Inflammatory macrophage treated with lipopolysaccharide for 4 hours (primary cell): ENCODE data around the gene C10orf67.
"Not testable (repeated sequence)": the region's sequence is repeated elsewhere in the genome, so short reads cannot be mapped to it uniquely, and the experiment has no call there.

Experiments
- DNase-seq: peaks from one replicate; pipeline ENCODE4 v3.0.0-alpha.2; 2020

Gene C10orf67

DNA sequence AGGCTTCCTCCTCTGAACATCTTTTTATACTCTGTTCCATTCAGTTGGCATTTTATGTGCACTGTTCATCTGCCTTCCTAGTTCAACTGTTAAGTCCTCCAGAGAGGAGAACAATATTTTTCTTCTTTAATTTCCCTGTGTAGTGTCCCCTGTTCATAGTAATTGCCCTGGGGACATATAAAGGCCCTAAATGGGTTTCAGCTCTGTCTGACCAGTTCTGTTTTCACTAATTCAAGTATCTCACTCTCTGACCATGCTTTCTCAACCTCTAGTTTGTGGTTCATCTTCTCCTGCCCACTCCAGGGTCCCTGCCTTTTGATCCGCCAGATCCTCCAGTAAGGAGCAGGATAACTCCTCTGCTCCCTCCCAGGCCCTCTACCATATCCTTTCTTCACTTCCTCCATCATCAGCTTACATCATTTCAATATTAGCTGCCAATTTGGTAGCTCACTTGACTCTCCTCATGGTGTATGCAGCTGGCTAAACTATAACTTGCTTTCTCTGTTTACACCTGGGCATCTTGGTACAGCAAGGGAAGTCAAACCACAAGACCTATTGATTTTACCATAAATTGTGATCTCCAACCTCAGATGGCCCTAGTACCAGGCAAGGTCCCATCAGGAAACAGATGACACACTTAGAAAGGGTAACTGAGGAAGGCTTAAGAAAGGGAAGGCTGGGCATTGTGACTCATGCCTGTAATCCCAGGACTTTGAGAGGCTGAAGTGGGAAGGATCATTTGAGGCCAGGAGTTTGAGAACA lies 17.7 kb upstream of the C10orf67 start:
- DNase-seq, result no peak

DNA sequence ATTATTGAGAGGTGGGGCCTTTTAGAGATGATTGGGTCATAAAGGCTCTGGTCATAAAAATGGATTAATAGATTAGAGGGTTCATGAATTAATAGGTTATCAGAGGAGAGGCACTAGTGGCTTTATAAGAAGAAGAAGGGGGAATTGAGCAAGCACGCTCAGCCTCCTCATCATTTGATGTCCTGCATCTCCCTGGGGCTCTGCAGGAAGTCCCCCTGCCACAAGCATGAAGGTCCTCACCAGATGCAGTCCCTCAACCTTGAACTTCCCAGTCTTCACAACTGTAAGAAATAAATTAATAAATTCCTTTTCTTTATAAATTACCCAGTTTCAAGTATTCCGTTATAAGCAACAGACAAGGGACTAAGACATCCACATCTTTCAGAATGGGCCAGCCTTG lies 17.1 kb upstream of the C10orf67 start:
- DNase-seq, result no peak

DNA sequence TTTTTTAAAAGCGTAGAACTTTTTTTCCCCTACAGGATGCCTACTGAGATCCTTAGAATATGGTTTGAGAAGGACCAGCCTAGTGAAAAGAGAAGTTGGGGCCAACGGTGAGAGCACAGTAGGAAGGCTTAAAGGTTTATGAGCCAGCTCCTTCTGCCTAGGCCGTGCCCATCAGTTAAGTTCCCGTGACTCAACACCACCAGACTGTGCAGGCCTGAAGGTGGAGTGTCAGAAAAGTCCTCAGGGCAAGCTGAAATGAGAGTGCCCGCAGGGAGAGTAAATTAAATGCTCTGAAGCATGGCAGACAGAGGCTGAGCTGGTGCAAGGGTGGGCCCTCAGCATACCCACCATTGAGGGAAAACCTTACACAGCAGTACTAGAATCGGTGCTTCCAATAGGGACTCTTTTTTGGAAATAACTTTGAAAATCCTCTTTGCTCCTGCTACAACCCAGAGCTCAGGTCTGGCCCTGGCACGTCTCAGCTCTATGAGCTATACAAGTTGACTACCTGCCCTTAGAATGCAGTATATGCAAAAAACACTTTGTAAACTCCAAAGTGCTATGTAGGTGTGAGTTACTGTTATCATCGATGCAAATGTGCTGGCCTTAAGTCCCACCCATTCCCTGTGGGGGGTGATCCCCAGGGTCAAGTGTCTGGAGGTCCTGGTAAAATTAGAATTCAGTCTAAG lies 15.2 kb upstream of the C10orf67 start:
- no peak for DNase-seq

DNA sequence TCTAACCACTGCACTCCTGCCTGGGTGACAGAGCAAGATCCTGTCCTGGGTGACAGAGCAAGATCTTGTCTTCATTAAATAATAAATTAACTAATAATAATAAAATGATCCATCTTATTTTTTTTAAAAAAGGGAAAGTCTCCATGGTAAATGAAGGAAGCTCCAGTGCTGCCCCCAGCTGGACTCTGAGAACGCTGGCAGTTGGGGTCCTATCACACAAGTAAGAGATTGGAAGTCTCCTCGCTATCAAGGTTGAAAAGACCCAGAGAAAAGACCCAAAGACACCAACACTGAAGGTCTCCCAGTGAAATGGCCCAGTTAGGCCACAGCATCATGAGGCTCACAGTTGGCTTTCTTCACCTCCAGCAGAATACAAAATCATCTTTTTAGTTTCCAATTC lies 13.8 kb upstream of the C10orf67 start:
- DNase-seq, result no peak

DNA sequence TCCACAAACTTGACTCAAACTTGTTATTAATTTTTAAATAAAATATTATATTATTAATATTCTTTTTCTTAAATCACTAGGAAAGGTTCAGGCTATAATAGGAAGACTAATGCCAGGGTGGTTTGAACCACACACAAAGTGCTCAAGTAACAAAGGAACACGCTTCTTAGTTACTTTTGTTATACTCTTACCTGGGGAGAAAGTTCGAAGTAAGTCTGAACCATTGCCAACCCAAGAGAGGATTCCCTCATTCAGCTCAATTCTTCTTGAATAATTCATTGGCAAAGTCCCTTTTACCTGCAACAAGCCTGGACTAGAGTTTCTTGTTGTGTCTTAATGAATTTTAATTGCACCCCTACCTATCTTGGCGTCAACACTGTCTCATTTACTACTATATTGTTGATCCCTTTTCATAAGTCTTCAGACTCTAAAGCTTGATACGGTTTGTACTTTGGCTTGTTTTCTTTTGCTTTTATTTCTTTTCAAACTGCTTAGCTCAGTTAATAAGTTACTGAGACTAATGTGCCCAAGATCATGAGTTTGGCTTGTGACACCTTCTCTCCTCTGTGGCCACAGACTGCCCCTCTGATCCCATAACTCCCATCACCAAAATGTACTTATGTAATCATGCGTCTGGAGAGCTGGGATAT lies 10.2 kb upstream of the C10orf67 start:
- DNase-seq, result no peak

DNA sequence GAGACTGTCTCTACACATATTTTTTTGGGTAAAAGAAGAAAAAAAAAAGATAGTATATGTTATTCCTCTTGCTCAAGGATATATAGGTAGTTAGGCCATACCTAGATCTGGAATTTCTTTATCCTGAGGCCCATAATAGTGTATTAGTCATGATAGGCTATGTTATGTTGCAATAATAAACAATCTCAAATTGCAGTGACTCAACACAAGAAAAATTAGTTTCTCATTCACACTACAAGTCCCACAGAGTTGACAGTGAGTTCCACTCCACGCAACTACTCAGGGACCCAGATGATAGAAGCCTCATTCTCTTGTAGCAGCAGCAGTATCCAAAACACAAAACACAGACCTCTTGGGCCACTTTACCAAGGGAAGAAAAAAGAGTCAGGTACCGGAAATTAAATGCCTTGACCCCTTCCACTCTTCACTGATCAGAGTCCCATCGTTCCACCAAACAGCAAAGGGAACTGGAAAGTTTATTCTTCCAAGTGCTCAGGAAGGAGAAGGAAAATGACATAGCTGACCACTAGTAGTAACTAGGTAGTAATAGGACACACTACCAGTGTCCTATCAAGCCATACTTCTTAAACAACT lies 7.4 kb upstream of the C10orf67 start:
- peak; percentile 73 for DNase-seq

DNA sequence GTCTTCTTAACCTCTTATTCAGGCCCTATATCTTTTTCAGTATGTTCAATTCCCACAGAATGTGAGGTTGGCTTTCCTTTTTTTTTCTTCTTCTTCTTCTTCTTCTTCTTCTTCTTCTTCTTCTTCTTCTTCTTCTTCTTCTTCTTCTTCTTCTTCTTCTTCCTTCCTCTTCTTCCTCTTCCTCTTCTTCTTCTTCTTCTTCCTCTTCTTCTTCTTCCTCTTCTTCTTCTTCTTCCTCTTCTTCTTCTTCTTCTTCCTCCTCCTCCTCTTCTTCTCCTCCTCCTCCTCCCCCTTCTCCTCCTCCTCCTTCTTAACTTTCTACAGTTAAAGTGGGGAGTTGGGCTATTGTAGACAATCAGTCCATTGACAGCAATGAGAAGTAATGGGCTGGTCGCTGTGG lies 6.1 kb upstream of the C10orf67 start:
- not testable (repeated sequence) for DNase-seq

DNA sequence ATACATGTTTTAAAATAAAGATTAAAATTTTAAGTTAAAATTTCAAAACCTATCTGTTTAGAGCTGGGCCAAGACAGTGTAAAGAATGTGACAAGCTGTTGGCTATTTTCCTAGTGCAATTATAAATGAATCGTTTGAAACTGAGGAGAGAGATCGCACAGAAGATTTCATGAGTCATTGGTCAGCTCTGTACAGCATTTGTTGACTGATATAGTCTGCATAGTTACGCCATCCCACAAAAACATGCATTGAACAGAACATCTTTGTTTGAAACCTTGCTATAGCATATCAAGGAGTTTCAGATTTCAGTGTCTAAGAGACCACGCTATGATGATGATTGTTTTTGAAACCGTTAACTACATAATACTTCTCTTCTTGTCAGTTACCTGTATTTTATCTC lies 1.3 kb upstream of the C10orf67 start:
- DNase-seq, result no peak

DNA sequence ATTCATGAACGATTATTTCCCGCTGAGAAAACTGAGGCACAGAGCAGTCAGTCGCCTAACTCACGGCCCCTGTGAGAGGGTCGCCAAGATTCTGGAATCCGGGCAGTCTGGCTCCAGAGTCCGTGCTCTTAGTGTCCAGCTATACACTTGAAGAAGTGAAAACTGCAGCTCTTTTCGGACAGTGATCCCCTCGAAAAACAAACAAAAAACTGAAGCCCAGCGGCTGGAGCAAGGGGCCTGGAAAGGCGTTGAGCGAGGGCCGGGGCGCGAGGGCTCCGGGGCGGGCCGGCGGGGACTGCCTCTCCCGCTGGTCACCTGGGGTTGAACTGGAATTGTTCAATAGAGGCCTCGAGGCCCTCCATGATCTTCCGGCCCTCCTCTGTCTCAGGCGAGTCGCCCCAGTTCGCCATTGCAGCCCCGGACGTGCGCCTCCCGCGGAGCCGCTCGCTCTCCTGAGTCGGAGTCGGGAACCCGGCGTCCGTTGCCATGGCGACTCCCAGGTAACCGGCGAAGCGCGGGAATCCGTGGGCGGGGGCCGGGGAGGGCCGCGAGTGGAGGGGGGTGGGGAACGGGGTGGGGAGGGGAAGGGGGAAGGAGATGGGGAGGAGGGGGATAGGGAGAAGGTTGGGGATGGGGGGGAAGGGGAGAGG lies 881 bp downstream of the C10orf67 start:
- DNase-seq, result no peak

DNA sequence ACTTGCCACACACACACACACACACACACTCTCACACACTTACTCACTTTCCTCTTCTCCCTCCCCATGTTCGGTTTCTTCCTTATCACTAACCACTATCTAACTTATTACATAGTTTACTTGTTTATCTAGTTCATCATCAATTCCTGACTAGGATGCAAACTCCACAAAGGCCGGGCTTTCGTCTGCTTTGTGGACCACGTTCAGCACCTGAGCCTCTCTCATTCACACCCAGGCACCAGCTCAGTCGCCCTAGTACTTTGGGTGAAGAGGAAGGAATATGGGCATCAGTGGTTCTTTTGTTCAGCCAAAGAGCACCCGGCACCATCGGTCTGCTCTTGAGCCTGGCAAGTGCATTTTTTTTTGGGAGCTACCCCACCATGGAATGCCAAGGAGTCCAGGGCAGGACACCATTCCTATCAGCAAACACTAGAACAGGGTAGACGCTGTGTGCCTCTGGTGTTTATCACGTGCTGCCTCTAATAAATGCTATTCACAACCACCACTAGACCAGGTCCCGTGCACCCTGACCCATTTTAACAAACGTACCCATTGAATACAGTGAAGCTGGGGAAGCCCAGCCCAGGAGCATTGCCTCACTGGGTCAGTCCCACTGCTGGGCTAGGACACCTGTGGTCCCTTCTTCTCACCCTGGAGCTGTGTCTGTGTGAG lies 2.2 kb downstream of the C10orf67 start:
- DNase-seq, result no peak

DNA sequence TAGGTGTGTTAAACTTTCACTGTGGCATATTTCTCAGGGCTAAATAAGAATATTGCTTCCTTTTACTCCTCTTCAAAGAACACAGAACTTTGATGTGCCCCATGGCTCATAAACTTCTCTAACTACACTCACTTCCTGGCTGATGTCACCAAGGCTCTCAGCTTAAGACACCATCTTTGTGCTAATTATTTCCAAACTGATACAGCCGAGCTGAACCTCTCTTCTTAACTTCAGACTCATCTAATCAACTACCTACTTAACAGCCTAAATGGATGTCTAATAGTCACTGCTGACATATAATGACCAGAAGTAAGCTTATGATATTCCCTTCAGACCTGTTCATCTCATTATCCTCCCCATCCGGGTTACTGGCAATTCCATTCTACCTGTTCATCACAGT lies 3.6 kb downstream of the C10orf67 start:
- peak; percentile 71 for DNase-seq

DNA sequence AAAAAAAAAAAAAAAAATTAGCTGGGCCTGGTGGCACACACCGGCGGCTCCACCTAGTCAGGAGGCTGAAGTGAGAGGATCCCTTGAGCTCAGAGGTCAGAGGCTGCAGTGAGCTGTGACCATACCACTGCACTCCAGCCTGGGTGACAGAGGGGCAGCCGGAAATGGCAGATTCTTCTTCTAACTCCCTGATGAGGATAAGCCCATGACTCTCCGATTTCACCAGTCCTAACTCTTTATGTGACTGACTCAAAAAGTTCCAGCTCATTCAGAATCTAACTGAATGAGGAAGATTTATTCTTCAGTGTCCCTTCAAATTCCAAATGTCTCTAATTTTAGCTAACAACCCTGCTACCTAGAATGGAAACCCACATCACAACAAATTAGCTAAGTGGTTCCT lies 4.2 kb downstream of the C10orf67 start:
- DNase-seq, result no peak

DNA sequence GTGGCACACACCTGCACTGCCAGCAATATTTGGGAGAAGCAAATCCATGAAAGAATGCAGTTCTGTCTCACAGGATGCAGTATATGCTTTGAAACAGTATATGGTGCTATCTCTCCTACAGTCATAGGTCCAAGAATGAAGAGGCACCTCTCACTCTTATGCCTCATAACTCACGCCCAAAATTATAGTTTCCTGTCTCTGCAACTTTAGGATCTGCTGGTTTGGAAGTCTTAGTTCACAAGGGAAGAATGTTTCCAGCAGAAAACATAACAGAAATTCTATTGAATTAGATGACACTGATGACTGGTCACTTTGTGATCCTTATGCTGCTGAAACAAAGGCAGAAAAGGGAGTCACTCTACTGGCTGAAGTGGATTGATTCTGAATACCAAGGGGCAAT lies 5.7 kb downstream of the C10orf67 start:
- DNase-seq, result no peak

DNA sequence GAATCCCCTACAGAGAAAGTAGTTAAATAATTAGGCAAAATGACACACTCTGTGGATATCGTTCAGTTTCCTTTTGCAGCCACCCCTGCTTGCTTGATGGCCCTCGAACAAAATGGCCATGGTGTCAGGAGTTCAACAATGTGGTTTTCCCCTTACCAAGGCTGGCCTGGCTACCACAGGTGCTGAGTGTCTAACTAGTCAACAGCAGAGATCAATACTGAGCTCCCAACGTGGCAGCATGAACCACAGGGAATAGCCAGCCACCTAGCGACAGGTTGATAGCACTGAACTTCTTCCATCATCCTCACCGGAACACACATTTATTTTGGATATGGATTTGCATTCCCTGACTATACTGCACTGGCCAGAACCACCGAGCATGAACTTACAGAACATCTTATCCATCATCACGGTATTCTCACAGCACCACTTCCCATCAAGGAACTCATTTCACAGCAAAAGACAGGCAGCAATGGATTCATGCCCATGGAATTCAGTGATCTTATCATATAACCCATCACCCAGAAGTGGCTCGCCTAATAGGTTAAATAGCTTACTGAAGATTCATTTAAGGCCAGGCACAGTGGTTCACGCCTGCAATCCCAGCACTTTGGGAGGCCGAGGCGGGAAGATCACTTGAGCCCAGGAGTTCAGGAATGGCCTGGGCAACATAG lies 6.3 kb downstream of the C10orf67 start:
- DNase-seq, result no peak

DNA sequence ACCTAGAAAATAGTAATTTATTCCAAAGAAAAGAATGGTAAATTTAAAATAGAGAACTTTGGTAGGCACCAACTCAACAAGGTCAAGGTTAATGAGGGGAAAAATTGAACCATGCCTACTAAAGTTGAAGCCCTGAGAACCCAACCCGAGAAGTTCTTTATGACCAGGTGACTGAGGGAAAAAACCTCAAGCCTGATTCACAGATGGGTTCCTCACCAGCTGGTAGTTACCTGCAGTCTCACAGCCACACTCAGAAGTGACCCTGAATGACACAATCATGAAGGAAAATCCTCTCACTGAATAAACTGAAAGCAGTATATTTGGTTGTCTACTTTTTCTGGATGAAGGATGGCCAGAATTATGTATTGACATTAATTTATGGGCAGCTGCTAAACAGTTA lies 7.0 kb downstream of the C10orf67 start:
- DNase-seq, result no peak

DNA sequence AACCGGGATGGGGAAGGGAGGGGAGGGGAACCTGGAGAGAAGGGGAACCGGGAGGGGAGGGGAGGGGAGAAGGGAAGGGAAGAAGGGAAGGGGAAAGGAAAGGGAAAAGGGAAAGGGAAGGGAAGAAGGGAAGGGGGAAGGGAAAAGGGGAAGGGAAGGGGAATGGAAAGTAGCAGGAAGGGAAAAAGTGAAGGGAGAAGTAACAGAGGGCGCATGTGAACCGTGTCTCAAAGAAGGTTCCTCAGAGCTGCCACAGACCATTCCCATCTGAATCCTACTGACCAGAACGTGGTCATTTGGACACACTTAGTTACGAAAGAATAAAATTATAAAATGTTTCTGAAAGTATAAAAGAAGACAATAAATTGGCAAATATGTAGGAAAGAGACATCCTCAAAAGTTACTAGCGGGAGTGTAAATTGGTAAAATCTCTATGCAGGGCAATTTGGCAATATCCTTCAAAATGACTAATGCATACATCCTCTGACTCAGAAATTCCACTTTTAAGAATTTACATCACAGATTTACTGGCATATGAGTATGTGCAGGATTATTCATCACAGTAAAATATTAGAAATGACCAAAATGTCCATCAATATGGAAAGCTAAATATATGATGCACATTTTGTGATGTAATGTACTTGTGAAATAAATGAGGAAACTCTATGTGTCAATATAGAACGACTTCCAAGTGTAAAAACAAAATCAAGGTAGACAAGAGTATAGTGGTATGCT lies 12.9 kb downstream of the C10orf67 start:
- DNase-seq, result peak; percentile 97

DNA sequence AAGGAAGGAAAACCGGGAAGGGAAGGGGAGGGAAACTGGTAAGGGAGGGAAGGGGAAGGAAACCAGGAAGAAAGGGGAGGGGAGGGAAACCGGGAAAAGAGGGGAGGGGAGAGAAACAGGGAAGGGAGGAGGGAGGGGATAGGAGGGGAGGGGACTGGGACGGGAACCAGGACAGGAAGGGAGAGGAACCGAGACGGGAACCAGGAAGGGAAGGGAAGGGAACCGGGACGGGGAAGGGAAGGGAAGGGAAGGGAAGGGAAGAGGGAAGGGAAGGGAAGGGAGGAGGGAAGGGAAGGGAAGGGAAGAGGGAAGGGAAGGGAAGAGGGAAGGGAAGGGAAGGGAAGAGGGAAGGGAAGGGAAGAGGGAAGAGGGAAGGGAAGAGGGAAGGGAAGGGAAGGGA lies 13.6 kb downstream of the C10orf67 start:
- DNase-seq, result no peak

DNA sequence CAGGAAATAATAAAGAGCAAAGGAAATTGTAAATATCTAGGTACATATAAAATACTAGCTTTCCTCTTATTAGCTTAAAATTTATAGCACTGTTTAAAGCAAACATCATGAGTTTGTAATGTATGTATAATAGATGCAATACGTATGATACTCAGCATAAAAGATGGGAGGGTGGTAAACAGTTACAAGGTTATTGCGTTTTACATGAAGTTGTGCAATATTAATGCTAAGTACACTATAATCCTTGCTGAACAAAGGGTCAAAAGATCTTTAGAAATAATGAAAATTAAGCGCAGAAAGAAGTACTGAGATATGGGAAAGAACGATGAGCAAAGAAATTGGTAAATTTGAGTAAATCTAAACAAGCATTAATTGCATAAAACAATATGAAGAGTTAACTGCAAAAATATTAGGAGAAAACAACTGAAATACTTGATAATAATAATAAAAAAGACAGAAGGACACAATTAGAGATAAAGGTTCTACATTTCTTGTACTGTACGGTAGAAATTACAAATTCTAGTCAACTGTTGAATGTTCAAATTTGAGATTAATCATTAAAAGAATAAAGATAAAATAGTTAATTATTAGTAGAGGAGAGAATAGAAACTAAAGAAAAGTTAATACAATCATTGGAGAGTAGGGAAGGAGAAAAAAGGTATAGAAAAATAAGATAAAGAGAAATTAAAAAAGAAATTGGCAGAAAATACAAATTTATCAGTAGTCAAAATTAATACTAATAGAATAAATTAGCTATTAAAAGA lies 17.9 kb downstream of the C10orf67 start:
- no peak for DNase-seq

DNA sequence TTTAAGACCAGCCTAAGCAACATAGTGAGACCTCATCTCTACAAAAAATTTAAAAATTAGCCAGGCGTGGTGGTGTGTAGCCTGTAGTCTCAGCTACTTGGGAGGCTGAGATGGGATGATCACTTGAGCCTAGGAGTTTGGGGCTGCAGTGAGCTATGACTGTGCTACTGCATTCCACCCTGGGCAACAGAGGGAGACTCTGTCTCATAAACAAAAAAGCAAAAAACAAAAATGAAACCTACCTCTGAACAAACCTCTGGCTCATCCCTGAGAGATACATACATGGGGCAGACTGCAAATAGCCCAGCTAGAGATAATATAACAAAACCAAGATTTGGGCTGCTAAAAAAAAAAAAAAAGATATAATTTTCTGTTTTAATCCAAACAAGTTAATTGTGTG lies 19.5 kb downstream of the C10orf67 start:
- DNase-seq, result peak; percentile 56

DNA sequence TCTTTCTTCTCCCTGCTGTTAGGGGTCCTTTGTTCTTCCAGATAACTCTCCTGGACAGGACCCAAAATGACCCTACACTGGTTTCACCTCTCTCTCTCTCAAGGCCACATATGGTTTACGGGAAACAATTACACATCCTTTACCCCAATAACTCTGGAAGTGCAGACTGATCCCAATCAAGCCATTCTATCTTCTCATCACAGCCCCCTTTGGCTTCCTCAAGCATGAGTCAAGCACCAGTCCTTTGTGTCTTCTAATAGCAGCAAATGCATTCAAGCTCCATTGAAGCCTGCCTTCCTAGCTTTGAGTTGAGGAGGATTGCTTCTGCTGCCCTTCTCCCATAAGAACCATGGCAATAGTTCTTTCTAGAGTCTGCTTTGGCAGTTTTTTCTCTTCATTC lies 20.2 kb downstream of the C10orf67 start:
- no peak for DNase-seq

DNA sequence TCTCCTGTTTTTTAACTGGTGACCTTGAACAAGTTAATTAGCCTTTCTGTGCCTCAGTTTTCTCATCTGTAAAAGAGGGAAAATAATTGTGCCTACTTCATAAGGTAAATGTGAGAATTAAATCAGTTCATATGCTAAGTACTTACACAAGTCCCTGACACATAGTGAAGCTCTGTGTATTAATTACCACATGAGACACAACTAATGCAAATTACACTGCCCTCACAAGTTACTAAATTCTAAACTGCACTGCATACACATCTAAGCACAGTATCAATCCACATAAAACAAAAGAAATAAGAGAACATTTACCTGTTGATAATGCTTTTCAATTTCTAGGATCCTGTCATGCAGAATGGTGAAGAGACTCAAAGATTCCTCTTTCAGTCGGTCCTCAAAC lies 22.5 kb downstream of the C10orf67 start:
- no peak for DNase-seq
